IMR-90 (cell line): ENCODE results near the gene TCEA2. TPM values are rescaled to one million over a fixed set of nuclear protein-coding genes. Genes with fewer than 3 reads are reported as not detected.

Experiments
- ATAC-seq: fragments of 200-7000 bp; cut with Tn5 transposase; 2 replicates; pipeline ENCODE4 v1.9.1; 2020; ENCODE audit warnings: low read depth, mild to moderate bottlenecking, moderate library complexity
- BruUV-seq: library from RNA; stranded (reverse); fragments of 400-500 nt; replicated peaks from 2 replicates; lab custom pipeline; 2021; lab: Mats Ljungman, UMichigan
- CTCF ChIA-PET: fragments of 300-600 bp; formaldehyde crosslinking; extraction: SDS; loops from one replicate; lab custom pipeline; 2021; ENCODE audit warnings: antibody characterized with exemption; lab: Yijun Ruan, JAX
- POLR2A ChIA-PET: fragments of 300-600 bp; sonication (Branson Sonifier 250); formaldehyde crosslinking; loops from one replicate; lab custom pipeline; 2022; ENCODE audit warnings: antibody characterized with exemption; ENCODE audit not compliant: unreplicated experiment; lab: Charles Lee
- DNase-seq: peaks from one replicate; pipeline ENCODE4 v3.0.0; 2013
- H2AFZ ChIP-seq: replicated peaks from 2 replicates; pipeline ENCODE3; 2013; ENCODE audit warnings: low read length, mild to moderate bottlenecking; ENCODE audit not compliant: poor library complexity
- H2AK5ac ChIP-seq: 2 replicates; pipeline ENCODE4 v1.6.1; 2013; ENCODE audit warnings: low read depth, low read length, inconsistent platforms
- H2AK9ac ChIP-seq: replicated peaks from 2 replicates; pipeline ENCODE3; 2013; ENCODE audit warnings: mild to moderate bottlenecking, low read depth, low read length, moderate library complexity; ENCODE audit not compliant: poor library complexity
- H2BK120ac ChIP-seq: 2 replicates; pipeline ENCODE4 v1.6.1; 2013; ENCODE audit warnings: low read depth, low read length, inconsistent platforms
- H2BK15ac ChIP-seq: 3 replicates; pipeline ENCODE4 v1.6.1; 2013; ENCODE audit warnings: low read depth, low read length, inconsistent platforms
- H2BK20ac ChIP-seq: 2 replicates; pipeline ENCODE4 v1.6.1; 2013; ENCODE audit warnings: low read depth, mild to moderate bottlenecking, inconsistent platforms, low read length, moderate library complexity
- H2BK5ac ChIP-seq: 2 replicates; pipeline ENCODE4 v1.6.1; 2013; ENCODE audit warnings: mild to moderate bottlenecking, low read depth, low read length, inconsistent platforms; ENCODE audit not compliant: poor library complexity, severe bottlenecking
- H3K14ac ChIP-seq: replicated peaks from 2 replicates; pipeline ENCODE4 v1.6.1; 2013; ENCODE audit warnings: low read depth, low read length, inconsistent platforms
- H3K18ac ChIP-seq: 2 replicates; pipeline ENCODE4 v1.6.1; 2013; ENCODE audit warnings: low read depth, low read length, control low read depth
- H3K23ac ChIP-seq: 2 replicates; pipeline ENCODE4 v1.6.1; 2013; ENCODE audit warnings: low read depth, low read length, inconsistent platforms
- H3K27ac ChIP-seq: 2 replicates; pipeline ENCODE4 v1.5.1; 2013; ENCODE audit warnings: mild to moderate bottlenecking, control low read depth, low read length; ENCODE audit not compliant: insufficient read depth
- H3K27me3 ChIP-seq: 2 replicates; pipeline ENCODE4 v1.6.1; 2013; ENCODE audit warnings: low read length; ENCODE audit not compliant: control insufficient read depth, insufficient read depth
- H3K36me3 ChIP-seq: 2 replicates; pipeline ENCODE4 v1.6.1; 2013; ENCODE audit warnings: low read length, mixed read lengths; ENCODE audit not compliant: control insufficient read depth, insufficient read depth
- H3K4ac ChIP-seq: 2 replicates; pipeline ENCODE4 v1.6.1; 2013; ENCODE audit warnings: low read depth, low read length, inconsistent platforms
- H3K4me1 ChIP-seq: 2 replicates; pipeline ENCODE4 v1.6.1; 2013; ENCODE audit warnings: low read length, mixed read lengths; ENCODE audit not compliant: control insufficient read depth, insufficient read depth
- H3K4me2 ChIP-seq: 2 replicates; pipeline ENCODE4 v1.6.1; 2013; ENCODE audit warnings: low read depth, mild to moderate bottlenecking, control low read depth, low read length, moderate library complexity
- H3K4me3 ChIP-seq: 2 replicates; pipeline ENCODE4 v1.5.1; 2013; ENCODE audit warnings: low read depth, mild to moderate bottlenecking, control low read depth, low read length, moderate library complexity; ENCODE audit not compliant: insufficient read depth
- H3K56ac ChIP-seq: 2 replicates; pipeline ENCODE4 v1.6.1; 2013; ENCODE audit warnings: low read length, inconsistent platforms; ENCODE audit not compliant: insufficient read depth; ENCODE audit errors: extremely low read depth
- H3K79me1 ChIP-seq, 2 experiments: 2 replicates each; pipeline ENCODE4 v1.6.1; 2013; ENCODE audit warnings: low read length in 2 of 2, inconsistent platforms in 1 of 2, low read depth in 1 of 2
- H3K9ac ChIP-seq: 2 replicates; pipeline ENCODE4 v1.6.1; 2013; ENCODE audit warnings: low read depth, low read length, control low read depth
- H3K9me1 ChIP-seq: 2 replicates; pipeline ENCODE4 v1.6.1; 2013; ENCODE audit warnings: low read length, inconsistent platforms; ENCODE audit not compliant: insufficient read depth
- H3K9me3 ChIP-seq: 2 replicates; pipeline ENCODE4 v1.6.1; 2013; ENCODE audit warnings: low read length; ENCODE audit not compliant: control insufficient read depth, insufficient read depth
- H4K20me1 ChIP-seq: 2 replicates; pipeline ENCODE4 v1.6.1; 2013; ENCODE audit warnings: low read length, inconsistent platforms; ENCODE audit not compliant: insufficient read depth
- H4K5ac ChIP-seq: 2 replicates; pipeline ENCODE4 v1.6.1; 2013; ENCODE audit warnings: mild to moderate bottlenecking, low read depth, low read length, control low read depth
- H4K8ac ChIP-seq, 2 experiments: 2 replicates each; pipeline ENCODE4 v1.6.1; 2013; ENCODE audit warnings: low read depth in 2 of 2, low read length in 2 of 2, control low read depth in 1 of 2, inconsistent platforms in 1 of 2
- H4K91ac ChIP-seq: 2 replicates; pipeline ENCODE4 v1.6.1; 2013; ENCODE audit warnings: low read depth, low read length, inconsistent platforms; ENCODE audit not compliant: insufficient read depth
- BHLHE40 ChIP-seq: fragments of 150-350 bp; IDR thresholded peaks from 2 replicates; pipeline ENCODE4 v1.6.1; 2016; ENCODE audit warnings: mild to moderate bottlenecking, low read depth, low read length
- CEBPB ChIP-seq: IDR thresholded peaks from 2 replicates; pipeline ENCODE4 v1.6.1; 2012; ENCODE audit warnings: low read depth, low read length, improper control_type of control experiment
- CTCF ChIP-seq: conservative IDR thresholded peaks from 2 replicates; pipeline ENCODE4 v1.5.1; 2012; ENCODE audit warnings: mild to moderate bottlenecking, low read depth, low read length, improper control_type of control experiment
- ELK1 ChIP-seq: fragments of 150-350 bp; IDR thresholded peaks from 2 replicates; pipeline ENCODE4 v1.6.1; 2016; ENCODE audit warnings: low read depth, mild to moderate bottlenecking, low read length, moderate library complexity, borderline replicate concordance
- FOS ChIP-seq: fragments of 150-350 bp; IDR thresholded peaks from 2 replicates; pipeline ENCODE4 v1.6.1; 2016; ENCODE audit warnings: low read depth, low read length
- MAFK ChIP-seq: IDR thresholded peaks from 2 replicates; pipeline ENCODE4 v1.6.1; 2012; ENCODE audit warnings: low read depth, low read length, improper control_type of control experiment
- MXI1 ChIP-seq: IDR thresholded peaks from 2 replicates; pipeline ENCODE4 v1.6.1; 2012; ENCODE audit warnings: low read depth, mild to moderate bottlenecking, low read length, moderate library complexity, borderline replicate concordance
- POLR2A ChIP-seq: IDR thresholded peaks from 2 replicates; pipeline ENCODE4 v1.6.1; 2012; ENCODE audit warnings: mild to moderate bottlenecking, low read depth, low read length
- RCOR1 ChIP-seq: IDR thresholded peaks from 2 replicates; pipeline ENCODE4 v1.6.1; 2012; ENCODE audit warnings: mild to moderate bottlenecking, low read length, improper control_type of control experiment; ENCODE audit not compliant: insufficient replicate concordance
- RFX5 ChIP-seq: IDR thresholded peaks from 2 replicates; pipeline ENCODE4 v1.8.0; 2012; ENCODE audit warnings: low read depth, mild to moderate bottlenecking, low read length, moderate library complexity
- SMC3 ChIP-seq: fragments of 150-350 bp; IDR thresholded peaks from 2 replicates; pipeline ENCODE4 v1.6.1; 2016; ENCODE audit warnings: low read depth, mild to moderate bottlenecking, antibody characterized with exemption, low read length, moderate library complexity
- USF2 ChIP-seq: fragments of 150-350 bp; IDR thresholded peaks from 2 replicates; pipeline ENCODE4 v1.6.1; 2017; ENCODE audit warnings: mild to moderate bottlenecking, antibody characterized with exemption, low read length, low read depth
- WGBS, 2 experiments: methylation state at CpG; one replicate each; pipeline versions ENCODE4 v1.1.5 to v1.1.7; 2013; ENCODE audit warnings: missing lambda C conversion rate in 2 of 2; ENCODE audit not compliant: insufficient read length in 1 of 2; ENCODE audit errors: extremely low coverage in 2 of 2; 5-methylcytosine and 5-hydroxymethylcytosine counted together
- dilution Hi-C: fragments of 300-500 bp; cut with HindIII; formaldehyde crosslinking; loops from one replicate; pipeline ENCODE4 v1.14.3; 2018; ENCODE audit warnings: low sequenced_read_pairs; ENCODE audit not compliant: unreplicated experiment
- in situ Hi-C: fragments of 300-500 bp; cut with MboI; formaldehyde crosslinking; loops from 3 replicates; pipeline ENCODE4 v1.14.3; 2019; ENCODE audit warnings: low sequenced_read_pairs, inconsistent platforms, mixed read lengths
- intact Hi-C: fragments of 100-400 bp; cut with micrococcal nuclease; formaldehyde crosslinking; loops from 2 replicates; pipeline ENCODE4 v1.10.0; 2022
- polyA plus RNA-seq, 3 experiments: library from polyadenylated mRNA; depleted of rRNA; stranded (reverse); fragments of >200 nt; gene quantifications; 2 replicates each; pipeline ENCODE4 v1.2.3, GENCODE V29; 2012; ENCODE audit warnings: low replicate concordance in 1 of 3
- total RNA-seq: library from RNA; depleted of rRNA; stranded (reverse); fragments of >200 nt; gene quantifications from 2 replicates; pipeline ENCODE4 v1.2.3, GENCODE V29; 2012

The TCEA2 gene
- total and polyA plus RNA-seq, 2 of the 4 experiments (the other 2 are of a cell fraction), result 9.3 to 30.0 TPM

- H2AFZ ChIP-seq, result peak overlapping the region; percentile 91
- BruUV-seq, result no TSS peak
- no peak overlapping the region for H3K4ac ChIP-seq
- no peak for DNase-seq
- in situ Hi-C loops (no loop called here), intact Hi-C loops (loop anchor here (1.0 to 2.0 kb wide), 2 partner anchors 17 to 81 kb away; no protein-coding TSS in a partner anchor), dilution Hi-C loops (no loop called here)
- H3K14ac ChIP-seq, result no peak overlapping the region
- H3K36me3 ChIP-seq, result no peaks in the 10 kb centered on the region
- no peak overlapping the region for H2BK120ac ChIP-seq
- H2BK20ac ChIP-seq, result no peak overlapping the region
- H4K20me1 ChIP-seq, result peaks cover 5% of the 10 kb centered on the region; the same call in 1 of the 2 replicates
- no peak overlapping the region for H3K9ac ChIP-seq
- no peaks in the 10 kb centered on the region for H3K9me1 ChIP-seq
- H3K56ac ChIP-seq, result no peak overlapping the region
- H2AK9ac ChIP-seq, result no peak overlapping the region
- H3K4me3 ChIP-seq, result peak overlapping the region; percentile 23; the same call in 1 of the 2 replicates
- no peak overlapping the region for H4K5ac ChIP-seq
- no peak overlapping the region for H3K18ac ChIP-seq
- POLR2A ChIA-PET, result interaction anchor here (0.6 kb wide), 1 partner anchor 169 kb away, joined by 9 read pairs; no protein-coding TSS in a partner anchor
- H3K9me3 ChIP-seq, result no peaks in the 10 kb centered on the region
- peaks cover 5% of the 10 kb centered on the region; the same call in 1 of the 2 replicates for H3K4me1 ChIP-seq
- peak; percentile 19 for ATAC-seq
- CTCF ChIA-PET, result interaction anchor here (1.7 to 1.9 kb wide), 2 partner anchors 81 to 501 kb away, joined by 6 to 8 read pairs; partner anchors contain the start of gene PTK6
- H2BK5ac ChIP-seq, result no peak overlapping the region
- no peak overlapping the region for H3K23ac ChIP-seq
- H3K4me2 ChIP-seq, result peak overlapping the region; percentile 27; the same call in 1 of the 2 replicates
- peaks cover 48% of the 10 kb centered on the region for H3K27me3 ChIP-seq
- WGBS, 2 experiments, result 0% methylated on average over 1 of the region's 17 CpGs; no CpG with 5 or more reads in 1 of the 2 experiments
- no peak overlapping the region for H2AK5ac ChIP-seq
- TF ChIP-seq MXI1 (no peak), BHLHE40 (no peak), USF2 (no peak), MAFK (no peak), RFX5 (no peak), CTCF (no peak), SMC3 (no peak), RCOR1 (no peak), FOS (no peak), CEBPB (no peak), ELK1 (no peak), POLR2A (no peak)
- no peak overlapping the region for H2BK15ac ChIP-seq
- H4K8ac ChIP-seq, result no peak overlapping the region
- no peaks in the 10 kb centered on the region for H3K79me1 ChIP-seq
- H3K27ac ChIP-seq, result no peak overlapping the region
- no peak overlapping the region for H4K91ac ChIP-seq
These were observed 23.5 kb upstream of the TCEA2 start for GRCh38 chr20:64039293-64040160.
